Mucosa of descending colon (tissue), 3 donors: Measurements from ENCODE around the gene CTNNBL1. TPM values are rescaled to one million over a fixed set of nuclear protein-coding genes. Genes with fewer than 3 reads are reported as not detected.

Source experiments
- ATAC-seq: fragments of 200-7000 bp; cut with Tn5 transposase; one replicate; pipeline ENCODE4 v1.9.1; 2020; ENCODE audit warnings: mild to moderate bottlenecking, moderate library complexity
- DNase-seq, 3 donors: peaks; one replicate each; pipeline ENCODE4 v3.0.0-alpha.2; 2020
- H3K36me3 ChIP-seq: fragments of 200-600 bp; one replicate; pipeline ENCODE4 v1.8.0; 2021; ENCODE audit warnings: low read depth, mild to moderate bottlenecking
- H3K4me1 ChIP-seq: fragments of 200-600 bp; one replicate; pipeline ENCODE4 v1.8.0; 2021; ENCODE audit warnings: low read depth, mild to moderate bottlenecking
- H3K4me3 ChIP-seq: fragments of 200-600 bp; one replicate; pipeline ENCODE4 v1.8.0; 2021; ENCODE audit warnings: mild to moderate bottlenecking
- H3K9me3 ChIP-seq: fragments of 200-600 bp; one replicate; pipeline ENCODE4 v1.8.0; 2021; ENCODE audit warnings: mild to moderate bottlenecking
- CTCF ChIP-seq: fragments of 200-600 bp; IDR thresholded peaks from one replicate; pipeline ENCODE4 v1.8.0; 2022; ENCODE audit warnings: antibody characterized with exemption, mild to moderate bottlenecking
- intact Hi-C, 2 donors: fragments of 100-400 bp; cut with DNase I in 1 of 2; cut with micrococcal nuclease in 1 of 2; formaldehyde crosslinking; loops; one replicate each; pipeline versions ENCODE4 v1.11.0 to v1.11.1; 2022; cut with DNase I, micrococcal nuclease
- total RNA-seq, 3 donors: library from RNA; stranded (reverse); fragmentation: NEBNext Ultra II Directional in 2 of 3; extraction: Animal tissue kit (Norgen Biotek cat#: 25700) in 2 of 3; gene quantifications; one replicate each; pipeline versions ENCODE4 v1.2.1 to v1.2.4, GENCODE V29; 2021 to 2023
- donor health status: DM: no; HTN: no; CAD: no; lungs with moderate emphysema.
- donor health status: DM: no; HTN: no; CAD: no.
- donor health status: DM: no; HTN: yes; CAD: no.

CTNNBL1 gene
- total RNA-seq, 3 donors from 2014 or later, result 31.0 to 64.8 (median 37.8) TPM

GRCh38 chr20:37790900-37791299 is 97.1 kb downstream of the CTNNBL1 start:
- Histone ChIP-seq H3K4me1 (no peaks in the 10 kb centered on the region), H3K4me3 (no peak overlapping the region), H3K9me3 (peaks cover 2% of the 10 kb centered on the region), H3K36me3 (no peaks in the 10 kb centered on the region)
- DNase-seq (no peak), ATAC-seq (no peak)
- TF ChIP-seq CTCF, result no peak
- intact Hi-C loops, result no loop called here

- Histone ChIP-seq H3K36me3 (no peaks in the 10 kb centered on the region), H3K4me1 (no peaks in the 10 kb centered on the region), H3K9me3 (peaks cover 2% of the 10 kb centered on the region), H3K4me3 (no peak overlapping the region)
- DNase-seq (no peak), ATAC-seq (no peak)
- TF ChIP-seq CTCF, result no peak
- intact Hi-C loops, result no loop called here
Observed at GRCh38 chr20:37796121-37796520, 102.3 kb downstream of the CTNNBL1 start.

GRCh38 chr20:37796733-37797132 is 102.9 kb downstream of the CTNNBL1 start:
- TF ChIP-seq CTCF, result no peak
- Histone ChIP-seq H3K4me3 (no peak overlapping the region), H3K4me1 (no peaks in the 10 kb centered on the region), H3K36me3 (no peaks in the 10 kb centered on the region), H3K9me3 (no peaks in the 10 kb centered on the region)
- no peak for DNase-seq
- ATAC-seq, result no peak
- intact Hi-C loops, result no loop called here

- no peaks in the 10 kb centered on the region for H3K36me3 ChIP-seq
- no peak overlapping the region for H3K4me3 ChIP-seq
- intact Hi-C loops, result no loop called here
- TF ChIP-seq CTCF, result no peak
- no peaks in the 10 kb centered on the region for H3K4me1 ChIP-seq
- no peaks in the 10 kb centered on the region for H3K9me3 ChIP-seq
- DNase-seq (no peak), ATAC-seq (no peak)
Observed at GRCh38 chr20:37797669-37798175, 103.9 kb downstream of the CTNNBL1 start.

GRCh38 chr20:37798312-37798711 is 104.5 kb downstream of the CTNNBL1 start:
- H3K4me3 ChIP-seq, result no peak overlapping the region
- ATAC-seq, result no peak
- no peak for TF ChIP-seq CTCF

GRCh38 chr20:37800618-37801017 is 106.8 kb downstream of the CTNNBL1 start:
- Histone ChIP-seq H3K36me3 (no peaks in the 10 kb centered on the region), H3K4me3 (no peak overlapping the region), H3K9me3 (no peaks in the 10 kb centered on the region), H3K4me1 (no peaks in the 10 kb centered on the region)
- intact Hi-C loops, result no loop called here
- DNase-seq (no peak), ATAC-seq (no peak)
- TF ChIP-seq CTCF, result no peak

More at GRCh38 chr20:37798312-37798711, 104.5 kb downstream of the CTNNBL1 start:
- Histone ChIP-seq H3K36me3 (no peaks in the 10 kb centered on the region), H3K9me3 (no peaks in the 10 kb centered on the region), H3K4me1 (no peaks in the 10 kb centered on the region)
- no peak for DNase-seq
- intact Hi-C loops, result no loop called here
